ENCODE measurements around the gene TCEA3. TPM values are rescaled to one million over a fixed set of nuclear protein-coding genes. Genes with fewer than 3 reads are reported as not detected.

Gene TCEA3
- total RNA-seq, 4 donors from 2014 or later, result 9.1 to 30.7 (median 25.1) TPM

DNA sequence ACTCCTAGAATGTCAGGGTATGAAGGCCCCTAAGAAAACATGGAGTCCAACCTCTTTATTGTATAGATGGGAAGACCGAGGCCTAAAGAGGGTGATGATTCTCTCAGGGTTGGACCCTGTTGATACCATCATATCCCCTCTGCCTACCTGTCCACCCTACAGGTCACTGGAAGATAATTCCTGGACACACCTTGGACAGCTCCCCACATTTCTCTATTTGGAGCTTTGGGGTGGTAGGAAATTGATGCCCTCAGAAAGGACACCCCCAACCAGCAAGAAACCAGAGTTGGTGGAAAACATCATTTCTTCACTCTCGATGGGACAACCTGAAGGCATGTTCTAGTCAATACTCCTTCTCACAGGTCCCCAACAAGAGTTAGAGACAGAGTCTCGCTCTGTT, 3.0 kb upstream of the TCEA3 start:
- intact Hi-C loops (cut with DNase I), result no loop called here
- no peak overlapping the region for H3K27ac ChIP-seq
- 89 to 91% methylated on average over 3 of the region's 3 CpGs for WGBS, 2 donors

DNA sequence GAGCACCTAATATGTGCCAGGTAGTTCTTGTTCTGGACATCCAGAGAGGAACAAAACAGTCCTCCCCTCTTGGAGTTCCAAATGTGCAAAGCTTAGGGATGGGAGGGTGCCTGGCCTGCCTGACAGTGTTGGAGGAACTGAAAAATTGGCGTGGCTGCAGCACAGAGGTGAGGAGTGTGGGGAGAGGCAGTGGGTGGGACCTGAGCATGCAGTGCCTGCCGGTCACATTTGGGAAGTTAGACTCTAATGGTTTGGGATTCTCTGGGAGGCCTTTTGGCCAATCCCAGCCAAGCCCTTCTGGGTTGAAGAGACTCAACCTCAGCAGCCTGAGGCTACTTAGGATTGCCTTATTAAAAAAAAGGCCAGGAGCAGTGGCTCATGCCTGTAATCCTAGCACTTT, 2.3 kb upstream of the TCEA3 start:
- Histone ChIP-seq H3K4me3 (no peak overlapping the region), H3K27me3 (peaks cover 0 to 9% (median 0%) of the 10 kb centered on the region in 4 donors), H3K9me3 (no peaks in the 10 kb centered on the region), H3K4me1 (peaks cover 21 to 36% (median 34%) of the 10 kb centered on the region in 3 donors), H3K36me3 (peaks cover 0 to 43% (median 0%) of the 10 kb centered on the region in 3 donors), H3K27ac (no peak overlapping the region)
- TF ChIP-seq, protein P1, sequence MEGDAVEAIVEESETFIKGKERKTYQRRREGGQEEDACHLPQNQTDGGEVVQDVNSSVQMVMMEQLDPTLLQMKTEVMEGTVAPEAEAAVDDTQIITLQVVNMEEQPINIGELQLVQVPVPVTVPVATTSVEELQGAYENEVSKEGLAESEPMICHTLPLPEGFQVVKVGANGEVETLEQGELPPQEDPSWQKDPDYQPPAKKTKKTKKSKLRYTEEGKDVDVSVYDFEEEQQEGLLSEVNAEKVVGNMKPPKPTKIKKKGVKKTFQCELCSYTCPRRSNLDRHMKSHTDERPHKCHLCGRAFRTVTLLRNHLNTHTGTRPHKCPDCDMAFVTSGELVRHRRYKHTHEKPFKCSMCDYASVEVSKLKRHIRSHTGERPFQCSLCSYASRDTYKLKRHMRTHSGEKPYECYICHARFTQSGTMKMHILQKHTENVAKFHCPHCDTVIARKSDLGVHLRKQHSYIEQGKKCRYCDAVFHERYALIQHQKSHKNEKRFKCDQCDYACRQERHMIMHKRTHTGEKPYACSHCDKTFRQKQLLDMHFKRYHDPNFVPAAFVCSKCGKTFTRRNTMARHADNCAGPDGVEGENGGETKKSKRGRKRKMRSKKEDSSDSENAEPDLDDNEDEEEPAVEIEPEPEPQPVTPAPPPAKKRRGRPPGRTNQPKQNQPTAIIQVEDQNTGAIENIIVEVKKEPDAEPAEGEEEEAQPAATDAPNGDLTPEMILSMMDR (IDR thresholded peaks at IDR 0.05), result no peak
- no peak for TF ChIP-seq POLR2A (IDR thresholded peaks at IDR 0.05)
- intact Hi-C loops (cut with DNase I), result no loop called here
- WGBS, 2 donors, result 67 to 77% methylated on average over 2 of the region's 2 CpGs
- DNase-seq, result no peak

More for the DNA sequence above, 3.0 kb upstream of the TCEA3 start:
- TF ChIP-seq, protein P1 (IDR thresholded peaks at IDR 0.05), result no peak
- TF ChIP-seq POLR2A (IDR thresholded peaks at IDR 0.05), result no peak
- no peak for DNase-seq
- peaks cover 0 to 9% (median 0%) of the 10 kb centered on the region in 4 donors for H3K27me3 ChIP-seq
- no peaks in the 10 kb centered on the region for H3K9me3 ChIP-seq
- peaks cover 14 to 29% (median 27%) of the 10 kb centered on the region in 3 donors for H3K4me1 ChIP-seq
- H3K4me3 ChIP-seq, result no peak overlapping the region
- peaks cover 0 to 51% (median 0%) of the 10 kb centered on the region in 3 donors for H3K36me3 ChIP-seq

DNA sequence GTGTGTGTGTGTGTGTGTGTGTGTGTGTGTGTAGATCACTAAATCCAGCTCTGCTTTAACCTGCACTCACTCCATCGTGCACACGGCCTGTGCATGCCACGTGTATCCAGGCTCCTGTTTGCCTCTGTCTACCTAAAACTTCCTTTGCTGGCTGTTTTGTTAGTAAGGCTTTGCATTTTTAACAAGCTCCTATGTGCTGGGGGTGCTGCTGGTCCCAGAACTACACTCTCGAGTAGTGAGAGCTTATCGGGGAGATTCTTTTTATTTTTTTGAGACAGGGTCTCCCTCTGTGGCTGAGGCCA, 596 bp upstream of the TCEA3 start:
- peaks cover 0 to 9% (median 0%) of the 10 kb centered on the region in 4 donors for H3K27me3 ChIP-seq
- peaks cover 23 to 43% (median 35%) of the 10 kb centered on the region in 3 donors for H3K4me1 ChIP-seq
- no peak for DNase-seq
- peak overlapping the region in 3 of 4 donors; percentile 76 to 88 (median 84) for H3K27ac ChIP-seq
- no peak for TF ChIP-seq POLR2A (IDR thresholded peaks at IDR 0.05)
- TF ChIP-seq, protein P1 (IDR thresholded peaks at IDR 0.05), result no peak
- H3K9me3 ChIP-seq, result no peaks in the 10 kb centered on the region
- WGBS, 2 donors, result 21 to 57% methylated on average over 2 to 5 of the region's 5 CpGs
- intact Hi-C loops (cut with DNase I), result no loop called here
- peaks cover 0 to 27% (median 0%) of the 10 kb centered on the region in 3 donors for H3K36me3 ChIP-seq
- peak overlapping the region; percentile 48 to 74 (median 70) for H3K4me3 ChIP-seq

DNA sequence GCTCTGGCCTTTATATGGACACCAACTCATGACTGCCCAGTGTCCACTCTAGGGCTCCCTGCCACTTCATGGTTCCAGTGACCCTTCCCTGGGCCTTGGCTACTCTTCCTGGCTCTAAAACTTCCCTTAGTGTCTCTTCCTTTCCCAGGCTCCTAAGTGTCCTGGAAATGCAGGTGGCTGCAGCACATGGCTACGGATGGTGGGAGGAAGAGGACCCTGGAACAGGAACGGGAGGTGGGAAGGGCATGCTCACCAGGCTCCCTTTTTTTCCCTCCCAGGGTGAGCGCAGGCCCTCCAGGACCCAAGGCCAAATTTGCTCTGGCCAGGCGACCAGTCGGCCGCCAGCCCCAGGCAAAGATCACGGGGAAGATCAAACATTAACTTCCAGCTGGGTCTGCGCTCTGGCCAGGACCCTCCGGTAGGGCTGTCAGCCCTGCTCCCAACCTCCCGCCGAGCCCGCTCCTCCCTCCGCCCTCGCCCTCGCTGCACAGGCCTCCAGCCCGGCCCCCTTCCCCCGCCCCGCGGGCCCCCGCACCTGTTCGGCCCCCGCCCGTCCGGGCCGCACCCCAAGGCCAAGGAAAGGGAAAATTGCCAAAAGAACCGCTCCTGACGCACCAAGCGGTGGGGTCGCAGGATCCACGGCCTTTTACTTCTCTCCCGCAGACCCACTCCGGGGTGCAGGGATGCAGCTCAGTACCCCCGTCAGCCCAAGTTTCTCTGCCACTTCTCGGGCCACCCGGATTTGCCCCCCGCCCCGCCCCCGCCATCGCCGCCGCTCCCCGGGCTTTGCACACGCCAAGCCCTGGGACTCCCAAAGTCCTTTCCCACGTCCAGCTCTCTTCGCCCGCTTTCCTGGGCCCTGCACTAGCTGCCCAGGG, 894 bp downstream of the TCEA3 start:
- Histone ChIP-seq H3K27me3 (peaks cover 0 to 9% (median 0%) of the 10 kb centered on the region in 4 donors), H3K27ac (peak overlapping the region; percentile 75 to 88 (median 80)), H3K9me3 (no peaks in the 10 kb centered on the region), H3K4me3 (peak overlapping the region; percentile 48 to 74 (median 70)), H3K4me1 (peaks cover 23 to 43% (median 35%) of the 10 kb centered on the region in 3 donors), H3K36me3 (peaks cover 0 to 12% (median 0%) of the 10 kb centered on the region in 3 donors)
- no peak for DNase-seq
- WGBS, 2 donors, result 0 to 9% methylated on average over 4 to 12 of the region's 46 CpGs
- intact Hi-C loops (cut with DNase I), result no loop called here
- peak in 1 of 4 donors; percentile 7 for TF ChIP-seq POLR2A (IDR thresholded peaks at IDR 0.05)
- TF ChIP-seq, protein P1 (IDR thresholded peaks at IDR 0.05), result no peak

DNA sequence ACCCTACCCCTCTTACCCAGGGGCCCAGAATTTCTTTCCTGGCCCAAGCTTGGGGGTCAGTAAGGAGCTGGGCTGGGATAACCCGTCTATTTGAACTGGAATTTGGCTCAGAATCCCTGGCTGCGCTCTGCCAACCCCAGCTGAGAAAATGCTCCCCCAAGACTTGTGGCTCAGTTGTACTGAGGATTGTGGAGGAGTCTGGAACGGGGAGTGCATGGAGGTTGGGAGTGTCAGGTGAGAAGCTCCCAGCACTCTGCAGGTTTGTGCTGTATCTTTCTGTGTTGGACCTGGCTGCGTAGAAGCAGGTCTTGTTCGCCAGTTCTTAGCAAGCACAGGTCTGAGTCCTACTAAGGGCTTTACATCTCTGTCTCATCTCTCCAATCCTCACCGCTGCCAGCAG, 1.6 kb downstream of the TCEA3 start:
- peaks cover 0 to 11% (median 0%) of the 10 kb centered on the region in 3 donors for H3K36me3 ChIP-seq
- intact Hi-C loops (cut with DNase I), result no loop called here
- TF ChIP-seq, protein P1 (IDR thresholded peaks at IDR 0.05), result no peak
- no peak for TF ChIP-seq POLR2A (IDR thresholded peaks at IDR 0.05)

More for the DNA sequence above, 1.6 kb downstream of the TCEA3 start:
- Histone ChIP-seq H3K27me3 (peaks cover 0 to 9% (median 0%) of the 10 kb centered on the region in 4 donors), H3K9me3 (no peaks in the 10 kb centered on the region), H3K4me3 (peak overlapping the region in 3 of 4 donors; percentile 68 to 74 (median 72)), H3K4me1 (peaks cover 23 to 44% (median 35%) of the 10 kb centered on the region in 3 donors), H3K27ac (peak overlapping the region; percentile 75 to 88 (median 80))
- no peak for DNase-seq
- WGBS, 2 donors, result 61 to 75% methylated on average over 4 to 5 of the region's 6 CpGs
